Measurements from ENCODE around the gene ETV1. TPM values are rescaled to one million over a fixed set of nuclear protein-coding genes. Genes with fewer than 3 reads are reported as not detected.

ETV1 gene
- total RNA-seq, 2 experiments from 2014 or later: 0.32 to 0.37 TPM

- DNase-seq: no peak
- ChIA-PET CTCF (no interaction called here), POLR2A (no interaction called here)
- Mint-ChIP-seq H3K27me3 (no peaks in the 10 kb centered on the region), H3K27ac (no peak overlapping the region), H3K4me3 (no peak overlapping the region), H3K36me3 (ENCODE audit: low read depth) (no peaks in the 10 kb centered on the region), H3K4me1 (no peaks in the 10 kb centered on the region), H3K9me3 (ENCODE audit: low read depth) (no peaks in the 10 kb centered on the region)
- intact Hi-C loops (cut with DNase I, micrococcal nuclease): no loop called here
- no peak for ATAC-seq
Measured at GRCh38 chr7:13860734-13861133, 128.7 kb downstream of the ETV1 start.

- DNase-seq (no peak), ATAC-seq (no peak)
- Mint-ChIP-seq H3K4me3 (no peak overlapping the region), H3K27ac (no peak overlapping the region), H3K36me3 (ENCODE audit: low read depth) (no peaks in the 10 kb centered on the region), H3K27me3 (no peaks in the 10 kb centered on the region), H3K4me1 (no peaks in the 10 kb centered on the region), H3K9me3 (ENCODE audit: low read depth) (no peaks in the 10 kb centered on the region)
- intact Hi-C loops (cut with DNase I, micrococcal nuclease): no loop called here
- ChIA-PET CTCF (no interaction called here), POLR2A (no interaction called here)
Measured at GRCh38 chr7:13856012-13856411, 133.5 kb downstream of the ETV1 start.

GRCh38 chr7:13852281-13852968, 137.0 kb downstream of the ETV1 start:
- Mint-ChIP-seq H3K9me3 (ENCODE audit: low read depth) (no peaks in the 10 kb centered on the region), H3K27ac (no peak overlapping the region), H3K4me1 (peaks cover 15% of the 10 kb centered on the region), H3K27me3 (no peaks in the 10 kb centered on the region), H3K36me3 (ENCODE audit: low read depth) (no peaks in the 10 kb centered on the region), H3K4me3 (no peak overlapping the region)
- intact Hi-C loops (cut with DNase I, micrococcal nuclease): no loop called here
- DNase-seq (no peak), ATAC-seq (no peak)
- ChIA-PET POLR2A (no interaction called here), CTCF (no interaction called here)

GRCh38 chr7:13851736-13852135, 137.7 kb downstream of the ETV1 start:
- Mint-ChIP-seq H3K27ac (no peak overlapping the region), H3K4me1 (peaks cover 15% of the 10 kb centered on the region), H3K4me3 (no peak overlapping the region), H3K9me3 (ENCODE audit: low read depth) (no peaks in the 10 kb centered on the region), H3K36me3 (ENCODE audit: low read depth) (no peaks in the 10 kb centered on the region), H3K27me3 (no peaks in the 10 kb centered on the region)
- intact Hi-C loops (cut with DNase I, micrococcal nuclease): no loop called here
- ChIA-PET POLR2A (no interaction called here), CTCF (no interaction called here)
- DNase-seq: no peak
- no peak for ATAC-seq

GRCh38 chr7:13850185-13850752, 139.2 kb downstream of the ETV1 start:
- no peak overlapping the region for H3K27ac Mint-ChIP-seq
- no peaks in the 10 kb centered on the region for H3K9me3 Mint-ChIP-seq (ENCODE audit: low read depth)
- DNase-seq (peak; percentile 55), ATAC-seq (peak; percentile 99)
- ChIA-PET POLR2A (no interaction called here), CTCF (no interaction called here)
- no peak overlapping the region for H3K4me3 Mint-ChIP-seq
- no peaks in the 10 kb centered on the region for H3K27me3 Mint-ChIP-seq
- peaks cover 15% of the 10 kb centered on the region for H3K4me1 Mint-ChIP-seq
- no peaks in the 10 kb centered on the region for H3K36me3 Mint-ChIP-seq (ENCODE audit: low read depth)
- intact Hi-C loops (cut with DNase I, micrococcal nuclease): no loop called here

GRCh38 chr7:13849163-13849892, 140.1 kb downstream of the ETV1 start:
- H3K27me3 Mint-ChIP-seq: no peaks in the 10 kb centered on the region
- H3K9me3 Mint-ChIP-seq (ENCODE audit: low read depth): no peaks in the 10 kb centered on the region
- no peaks in the 10 kb centered on the region for H3K36me3 Mint-ChIP-seq (ENCODE audit: low read depth)
- CTCF ChIA-PET: no interaction called here
- ATAC-seq (no peak), DNase-seq (no peak)
- peaks cover 15% of the 10 kb centered on the region for H3K4me1 Mint-ChIP-seq
- no peak overlapping the region for H3K4me3 Mint-ChIP-seq
- intact Hi-C loops (cut with DNase I, micrococcal nuclease): no loop called here
- H3K27ac Mint-ChIP-seq: no peak overlapping the region
- POLR2A ChIA-PET: no interaction called here

GRCh38 chr7:13848681-13849131, 140.8 kb downstream of the ETV1 start:
- DNase-seq (no peak), ATAC-seq (no peak)
- Mint-ChIP-seq H3K4me3 (no peak overlapping the region), H3K27me3 (no peaks in the 10 kb centered on the region), H3K36me3 (ENCODE audit: low read depth) (no peaks in the 10 kb centered on the region), H3K4me1 (peaks cover 15% of the 10 kb centered on the region), H3K27ac (no peak overlapping the region), H3K9me3 (ENCODE audit: low read depth) (no peaks in the 10 kb centered on the region)
- POLR2A ChIA-PET: no interaction called here
- intact Hi-C loops (cut with DNase I, micrococcal nuclease): no loop called here
- CTCF ChIA-PET: no interaction called here

GRCh38 chr7:13846386-13846785, 143.1 kb downstream of the ETV1 start:
- DNase-seq (no peak), ATAC-seq (no peak)
- no peak overlapping the region for H3K4me3 Mint-ChIP-seq
- ChIA-PET POLR2A (no interaction called here), CTCF (no interaction called here)
- intact Hi-C loops (cut with DNase I, micrococcal nuclease): no loop called here
- peaks cover 15% of the 10 kb centered on the region for H3K4me1 Mint-ChIP-seq
- H3K9me3 Mint-ChIP-seq (ENCODE audit: low read depth): no peaks in the 10 kb centered on the region
- no peak overlapping the region for H3K27ac Mint-ChIP-seq
- no peaks in the 10 kb centered on the region for H3K27me3 Mint-ChIP-seq
- no peaks in the 10 kb centered on the region for H3K36me3 Mint-ChIP-seq (ENCODE audit: low read depth)

- peaks cover 12% of the 10 kb centered on the region for H3K4me1 Mint-ChIP-seq
- ATAC-seq: no peak
- H3K4me3 Mint-ChIP-seq: no peak overlapping the region
- H3K27ac Mint-ChIP-seq: no peak overlapping the region
- H3K36me3 Mint-ChIP-seq (ENCODE audit: low read depth): no peaks in the 10 kb centered on the region
- POLR2A ChIA-PET: no interaction called here
- no peaks in the 10 kb centered on the region for H3K9me3 Mint-ChIP-seq (ENCODE audit: low read depth)
- H3K27me3 Mint-ChIP-seq: no peaks in the 10 kb centered on the region
- DNase-seq: no peak
- intact Hi-C loops (cut with DNase I, micrococcal nuclease): no loop called here
- CTCF ChIA-PET: no interaction called here
Measured at GRCh38 chr7:13845601-13846000, 143.9 kb downstream of the ETV1 start.

GRCh38 chr7:13844954-13845353, 144.5 kb downstream of the ETV1 start:
- no peaks in the 10 kb centered on the region for H3K9me3 Mint-ChIP-seq (ENCODE audit: low read depth)
- no peak overlapping the region for H3K4me3 Mint-ChIP-seq
- CTCF ChIA-PET: no interaction called here
- peaks cover 5% of the 10 kb centered on the region for H3K4me1 Mint-ChIP-seq
- POLR2A ChIA-PET: no interaction called here
- intact Hi-C loops (cut with DNase I, micrococcal nuclease): no loop called here
- ATAC-seq (no peak), DNase-seq (no peak)
- no peak overlapping the region for H3K27ac Mint-ChIP-seq
- no peaks in the 10 kb centered on the region for H3K36me3 Mint-ChIP-seq (ENCODE audit: low read depth)
- no peaks in the 10 kb centered on the region for H3K27me3 Mint-ChIP-seq

GRCh38 chr7:13841284-13841683, 148.2 kb downstream of the ETV1 start:
- ChIA-PET CTCF (no interaction called here), POLR2A (no interaction called here)
- ATAC-seq: no peak
- H3K4me3 Mint-ChIP-seq: no peak overlapping the region
- H3K27me3 Mint-ChIP-seq: no peaks in the 10 kb centered on the region
- no peaks in the 10 kb centered on the region for H3K36me3 Mint-ChIP-seq (ENCODE audit: low read depth)
- intact Hi-C loops (cut with DNase I, micrococcal nuclease): no loop called here
- H3K4me1 Mint-ChIP-seq: no peaks in the 10 kb centered on the region
- H3K27ac Mint-ChIP-seq: no peak overlapping the region
- H3K9me3 Mint-ChIP-seq (ENCODE audit: low read depth): no peaks in the 10 kb centered on the region
- DNase-seq: no peak
